ENCODE measurements around the gene HDAC5. TPM values are rescaled to one million over a fixed set of nuclear protein-coding genes. Genes with fewer than 3 reads are reported as not detected.

HDAC5 gene
- total and polyA plus RNA-seq, 2 of the 8 experiments (the other 6 are each of a cell fraction or from before 2014, with no cell fraction given): 48.5 to 54.4 TPM

DNA sequence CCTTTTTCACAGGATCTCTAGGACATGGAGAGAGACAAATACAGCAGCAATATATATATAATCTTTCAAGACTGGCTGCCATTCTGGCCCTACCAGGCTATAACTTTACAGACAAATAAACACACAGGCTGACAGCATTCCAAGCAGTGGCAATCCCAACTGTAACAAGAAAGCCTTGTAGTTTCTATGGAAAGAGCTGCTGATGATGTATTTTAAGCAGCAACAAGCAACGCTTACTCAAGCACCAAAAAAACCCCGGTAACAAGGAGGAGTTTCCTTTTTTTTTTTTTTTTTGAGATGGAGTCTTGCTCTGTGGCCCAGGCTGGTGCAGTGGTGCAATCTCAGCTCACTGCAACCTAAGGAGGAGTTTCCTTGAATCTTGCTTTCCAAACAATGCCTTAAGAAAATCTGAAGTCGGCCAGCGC lies 80.2 kb downstream of the HDAC5 start:
- H2BK15ac ChIP-seq (ENCODE audit: low read length): no peak overlapping the region
- no peak overlapping the region for H2BK20ac ChIP-seq (ENCODE audit: low read length)
- no peak overlapping the region for H3K56ac ChIP-seq (replicated peaks; ENCODE audit: insufficient read length, low read depth, low read length)
- no peak overlapping the region for H3K4me3 ChIP-seq (ENCODE audit: extremely low read depth in 1 of 4, insufficient read depth in 2 of 4, low read depth in 3 of 4, low read length in 4 of 4)
- H3K27ac ChIP-seq (ENCODE audit: low read depth, low read length): no peak overlapping the region
- 94% methylated on average over 4 of the region's 4 CpGs; no CpG with 5 or more reads in 1 of the 2 experiments for WGBS, 2 experiments (ENCODE audit: extremely low coverage in 1 of 2, insufficient coverage in 1 of 2, insufficient read length in 1 of 2, insufficient replicate concordance in 2 of 2, low coverage in 1 of 2, low lambda C conversion rate in 2 of 2, missing lambda C conversion rate in 1 of 2)
- CTCF ChIA-PET (ENCODE audit: partially characterized antibody): interaction anchor here (0.9 to 9.5 kb wide), 17 partner anchors 8 to 163 kb away, joined by 3 to 108 read pairs (median 5); no protein-coding TSS in a partner anchor
- H4K5ac ChIP-seq (ENCODE audit: insufficient read length, low read depth, low read length): no peak overlapping the region
- no peak overlapping the region for H3K23ac ChIP-seq (ENCODE audit: insufficient read length)
- no peak overlapping the region for H4K91ac ChIP-seq (replicated peaks; ENCODE audit: insufficient read length, low read length)
- no peak overlapping the region for H2BK5ac ChIP-seq (ENCODE audit: low read depth, low read length)
- H3K14ac ChIP-seq (ENCODE audit: insufficient read length): no peak overlapping the region
- H3K36me3 ChIP-seq (ENCODE audit: control insufficient read depth in 2 of 4, insufficient read depth in 4 of 4, low read length in 3 of 4): peaks cover 4 to 32% (median 16%) of the 10 kb centered on the region in 4 experiments; a peak in 7 of 8 replicates
- H3K4me2 ChIP-seq (ENCODE audit: insufficient read depth in 1 of 2, low read depth in 2 of 2, low read length in 2 of 2): no peak overlapping the region
- peaks cover 5 to 11% of the 10 kb centered on the region in 2 experiments for H4K20me1 ChIP-seq (replicated peaks in 1 of 2; ENCODE audit: control insufficient read depth in 1 of 2, insufficient read depth in 2 of 2, low read length in 2 of 2)
- peaks cover 0 to 69% of the 10 kb centered on the region in 2 experiments; a peak in 2 of 4 replicates for H3K79me2 ChIP-seq (ENCODE audit: control insufficient read depth in 1 of 2, insufficient read depth in 2 of 2, low read length in 2 of 2)
- DNase-seq (ENCODE audit: low read depth in 1 of 2, low spot score in 2 of 2) (no peak), FAIRE-seq (no peak)
- no peak overlapping the region for H3K18ac ChIP-seq (ENCODE audit: extremely low read depth, low read length)
- H3K27me3 ChIP-seq (replicated peaks in 1 of 4; ENCODE audit: control insufficient read depth in 3 of 4, extremely low read depth in 1 of 4, insufficient read depth in 3 of 4, low read length in 3 of 4): no peaks in the 10 kb centered on the region
- H2AFZ ChIP-seq (ENCODE audit: low read length): no peak overlapping the region
- POLR2A ChIA-PET (ENCODE audit: partially characterized antibody): interaction anchor here (0.7 to 7.4 kb wide), 10 partner anchors 10 to 133 kb away, joined by 3 to 55 read pairs (median 8); partner anchors contain the start of genes LSM12 and TMEM101
- H3K4ac ChIP-seq (replicated peaks; ENCODE audit: insufficient read length, low read depth, low read length): no peak overlapping the region
- no peak overlapping the region for H4K8ac ChIP-seq (ENCODE audit: extremely low read depth, insufficient read depth, low read length)
- H2BK12ac ChIP-seq (ENCODE audit: low read depth, low read length): no peak overlapping the region
- H3K9me3 ChIP-seq (ENCODE audit: insufficient read depth in 2 of 2, low read depth in 1 of 2, low read length in 1 of 2): no peaks in the 10 kb centered on the region; a peak in 1 of 4 replicates
- no peaks in the 10 kb centered on the region for H3K23me2 ChIP-seq (ENCODE audit: low read depth, low read length)
- no peak overlapping the region for H2AK5ac ChIP-seq (ENCODE audit: low read depth, low read length)
- H2BK120ac ChIP-seq (replicated peaks; ENCODE audit: low read depth, low read length): no peak overlapping the region
- no peaks in the 10 kb centered on the region for H3K4me1 ChIP-seq (replicated peaks in 1 of 4; ENCODE audit: control insufficient read depth in 3 of 4, insufficient read depth in 4 of 4, low read length in 3 of 4)
- no peak overlapping the region for H3K9ac ChIP-seq (replicated peaks in 1 of 4; ENCODE audit: extremely low read depth in 1 of 4, low read depth in 3 of 4, low read length in 3 of 4)
- H3K79me1 ChIP-seq (ENCODE audit: low read depth, low read length): peaks cover 4% of the 10 kb centered on the region; the same call in 1 of the 2 replicates
- TF ChIP-seq GABPA (IDR thresholded peaks at IDR 0.05; ENCODE audit: borderline replicate concordance, insufficient read depth, low read length) (no peak), CTCF (IDR thresholded peaks at IDR 0.05; ENCODE audit: control extremely low read depth in 1 of 3, insufficient read depth in 1 of 3, low read depth in 1 of 3, low read length in 3 of 3) (no peak), EP300 (IDR thresholded peaks at IDR 0.05; ENCODE audit: borderline replicate concordance in 1 of 2, low read depth in 2 of 2, low read length in 2 of 2) (no peak), TAF1 (IDR thresholded peaks at IDR 0.05; ENCODE audit: low read depth, low read length) (no peak), KDM4A (IDR thresholded peaks at IDR 0.05; ENCODE audit: low read depth, low read length, severe bottlenecking) (no peak), CEBPB (IDR thresholded peaks at IDR 0.05; ENCODE audit: low read depth, low read length) (no peak), RAD21 (IDR thresholded peaks at IDR 0.05 in 1 of 2, conservative IDR thresholded peaks at IDR 0.05 in 1 of 2; ENCODE audit: low read depth in 2 of 2, low read length in 2 of 2) (no peak), SUZ12 (IDR thresholded peaks at IDR 0.05; ENCODE audit: low read length) (no peak), TAF7 (optimal IDR thresholded peaks at IDR 0.05; ENCODE audit: borderline replicate concordance, low read depth, low read length) (no peak), RXRA (IDR thresholded peaks at IDR 0.05; ENCODE audit: insufficient read depth, low read depth, low read length) (no peak)

Measured in H1 (cell line).